Activated CD4-positive, alpha-beta T cell treated with anti-CD3 and anti-CD28 coated beads, Interleukin-2, amount 50 U/mL, for 1 hour (primary cell): ENCODE data around the gene OGDH.

Experiments
- DNase-seq: peaks from one replicate; pipeline ENCODE4 v3.0.0-alpha.2; 2020

Gene OGDH

GRCh38 chr7:44618753-44619152 is 12.3 kb downstream of the OGDH start:
- no peak for DNase-seq

- no peak for DNase-seq
These were observed 14.8 kb downstream of the OGDH start for GRCh38 chr7:44621034-44621749.

- DNase-seq, result no peak
These were observed 15.3 kb downstream of the OGDH start for GRCh38 chr7:44621750-44622103.

GRCh38 chr7:44622342-44623151 is 16.1 kb downstream of the OGDH start:
- peak; percentile 34 for DNase-seq

- DNase-seq, result no peak
These were observed 17.9 kb downstream of the OGDH start for GRCh38 chr7:44624318-44624717.

GRCh38 chr7:44625526-44626471 is 19.4 kb downstream of the OGDH start:
- no peak for DNase-seq

- no peak for DNase-seq
These were observed 20.2 kb downstream of the OGDH start for GRCh38 chr7:44626620-44627019.

- DNase-seq, result no peak
These were observed 23.5 kb downstream of the OGDH start for GRCh38 chr7:44629829-44630522.

- DNase-seq, result no peak
These were observed 24.5 kb downstream of the OGDH start for GRCh38 chr7:44630792-44631457.

- peak; percentile 33 for DNase-seq
These were observed 25.2 kb downstream of the OGDH start for GRCh38 chr7:44631458-44632115.

GRCh38 chr7:44632196-44632595 is 25.8 kb downstream of the OGDH start:
- no peak for DNase-seq

- peak; percentile 56 for DNase-seq
These were observed 27.1 kb downstream of the OGDH start for GRCh38 chr7:44633254-44634186.

GRCh38 chr7:44634187-44634838 is 27.9 kb downstream of the OGDH start:
- no peak for DNase-seq

- DNase-seq, result no peak
These were observed 28.6 kb downstream of the OGDH start for GRCh38 chr7:44634839-44635591.

- DNase-seq, result no peak
These were observed 29.7 kb downstream of the OGDH start for GRCh38 chr7:44636041-44636584.

GRCh38 chr7:44636926-44637325 is 30.5 kb downstream of the OGDH start:
- no peak for DNase-seq

- DNase-seq, result peak; percentile 72
These were observed 31.6 kb downstream of the OGDH start for GRCh38 chr7:44637788-44638594.
